ENCODE data around the gene EPHA8. TPM values are rescaled to one million over a fixed set of nuclear protein-coding genes. Genes with fewer than 3 reads are reported as not detected.

Gene EPHA8
- total and polyA plus RNA-seq, 2 of the 13 experiments (the other 11 are each of a cell fraction or from before 2014, with no cell fraction given), result not detected

GRCh38 chr1:22600817-22601605 lies 37.7 kb downstream of the EPHA8 start (continued):
- no peak for TF ChIP-seq GPN1 (CRISPR knock-in tag; IDR thresholded peaks at IDR 0.05; ENCODE audit: borderline replicate concordance)

DNA sequence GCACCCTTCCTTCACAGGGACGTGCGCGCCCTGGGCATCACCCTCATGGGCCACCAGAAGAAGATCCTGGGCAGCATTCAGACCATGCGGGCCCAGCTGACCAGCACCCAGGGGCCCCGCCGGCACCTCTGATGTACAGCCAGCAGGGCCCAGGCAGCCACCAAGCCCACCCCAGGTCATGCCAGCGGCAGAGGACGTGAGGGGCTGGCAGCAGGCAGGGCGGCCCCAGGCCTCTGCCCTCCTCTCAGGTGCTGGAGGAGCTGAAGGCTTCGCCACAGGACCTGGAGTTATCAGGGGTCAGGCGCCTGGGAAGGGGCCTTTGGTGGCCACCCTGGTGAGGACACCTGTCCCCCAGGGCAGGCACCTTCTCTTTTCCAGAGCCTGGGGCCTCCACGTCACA lies 38.3 kb downstream of the EPHA8 start:
- CTCF ChIA-PET (ENCODE audit: low intra/inter-chr PET ratio, low total read pairs), result no interaction called here
- Histone ChIP-seq H3K27ac (ENCODE audit: extremely low read length, insufficient read depth, low read length) (no peak overlapping the region), H3K4me1 (ENCODE audit: insufficient read depth, low read length) (no peaks in the 10 kb centered on the region), H4K20me1 (ENCODE audit: insufficient read depth, low read length) (no peaks in the 10 kb centered on the region), H3K9ac (ENCODE audit: insufficient read depth, low read depth, low read length) (no peak overlapping the region), H3K4me2 (ENCODE audit: low read depth, low read length) (no peak overlapping the region), H3K79me2 (ENCODE audit: insufficient read depth, low read length) (no peaks in the 10 kb centered on the region), H2AFZ (ENCODE audit: low read length) (no peak overlapping the region), H3K27me3 (ENCODE audit: control insufficient read depth in 1 of 2, insufficient read depth in 2 of 2, low read length in 2 of 2) (peaks cover 20 to 66% of the 10 kb centered on the region in 2 experiments; a peak in 4 of 5 replicates), H3K4me3 (replicated peaks in 1 of 3; ENCODE audit: insufficient read depth in 1 of 3, low read depth in 2 of 3, low read length in 3 of 3) (no peak overlapping the region), H3K36me3 (replicated peaks in 1 of 2; ENCODE audit: control insufficient read depth in 1 of 2, insufficient read depth in 2 of 2, low read length in 2 of 2) (no peaks in the 10 kb centered on the region), H3K9me3 (ENCODE audit: low read length) (no peaks in the 10 kb centered on the region)
- TF ChIP-seq, protein P1, sequence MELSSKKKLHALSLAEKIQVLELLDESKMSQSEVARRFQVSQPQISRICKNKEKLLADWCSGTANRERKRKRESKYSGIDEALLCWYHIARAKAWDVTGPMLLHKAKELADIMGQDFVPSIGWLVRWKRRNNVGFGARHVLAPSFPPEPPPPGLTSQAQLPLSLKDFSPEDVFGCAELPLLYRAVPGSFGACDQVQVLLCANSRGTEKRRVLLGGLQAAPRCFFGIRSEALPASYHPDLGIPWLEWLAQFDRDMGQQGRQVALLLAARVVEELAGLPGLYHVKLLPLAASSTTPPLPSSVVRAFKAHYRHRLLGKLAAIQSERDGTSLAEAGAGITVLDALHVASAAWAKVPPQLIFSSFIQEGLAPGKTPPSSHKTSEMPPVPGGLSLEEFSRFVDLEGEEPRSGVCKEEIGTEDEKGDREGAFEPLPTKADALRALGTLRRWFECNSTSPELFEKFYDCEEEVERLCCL (CRISPR knock-in tag; IDR thresholded peaks at IDR 0.05; ENCODE audit: borderline replicate concordance), result no peak
- no peak for TF ChIP-seq ATF7 (IDR thresholded peaks at IDR 0.05)
- TF ChIP-seq ATF7 (CRISPR knock-in tag; IDR thresholded peaks at IDR 0.05), result no peak
- TF ChIP-seq ZNF24 (IDR thresholded peaks at IDR 0.05), result no peak
- no peak for TF ChIP-seq CEBPB (IDR thresholded peaks at IDR 0.05; ENCODE audit: borderline replicate concordance, low read depth, low read length)
- WGBS (ENCODE audit: low lambda C conversion rate), result 20% methylated on average over 1 of the region's 12 CpGs
- intact Hi-C loops (cut with micrococcal nuclease; ENCODE audit: unreplicated experiment), result no loop called here
- BruUV-seq (replicated peaks), result no TSS peak
- FAIRE-seq, result no peak
- POLR2A ChIA-PET, result no interaction called here
- in situ Hi-C loops (cut with HindIII; ENCODE audit: extremely low pct_ligation_motif_present, low pct_unique_long_range_greater_than_20kb), result no loop called here
- DNase-seq (ENCODE audit: low spot score), result no peak
- ATAC-seq, result no peak
